H1 (cell line): Measurements from ENCODE around the gene RBM17. TPM values are rescaled to one million over a fixed set of nuclear protein-coding genes. Genes with fewer than 3 reads are reported as not detected.

Source experiments
- PHF8 ChIP-seq: fragments of 200-600 bp; sonication (generic); conservative IDR thresholded peaks from 2 replicates; pipeline ENCODE4 v1.7.1; 2012; ENCODE audit warnings: low read depth, mild to moderate bottlenecking, inconsistent platforms, low read length, moderate library complexity
- POLR2A ChIP-seq, 2 experiments: IDR thresholded peaks; 1 replicate in 1 of 2; 2 replicates in 1 of 2; pipeline ENCODE4 v1.6.1; 2011; ENCODE audit warnings: low read depth in 2 of 2, low read length in 2 of 2, mild to moderate bottlenecking in 2 of 2; ENCODE audit errors: control extremely low read depth in 1 of 2
- POU5F1 ChIP-seq: IDR thresholded peaks from 2 replicates; pipeline ENCODE4 v1.6.1; 2011; ENCODE audit warnings: low read depth, mild to moderate bottlenecking, low read length, moderate library complexity
- SUZ12 ChIP-seq: fragments of 200-600 bp; sonication (generic); IDR thresholded peaks from 2 replicates; pipeline ENCODE4 v1.6.1; 2012; ENCODE audit warnings: mild to moderate bottlenecking, inconsistent platforms, low read length, moderate library complexity, mixed read lengths
- TCF12 ChIP-seq: IDR thresholded peaks from 2 replicates; pipeline ENCODE4 v1.6.1; 2011; ENCODE audit warnings: low read depth, mild to moderate bottlenecking, low read length
- polyA plus RNA-seq, 7 experiments: library from polyadenylated mRNA; depleted of rRNA in 3 of 7; stranded (reverse) in 5 of 7; unstranded in 2 of 7; fragments of >200 nt in 5 of 7; fragments of 200-250 nt in 2 of 7; gene quantifications; 1 replicate in 5 of 7; 2 replicates in 1 of 7; 4 replicates in 1 of 7; pipeline versions ENCODE4 v1.2.1 to v1.2.3, GENCODE V29; 2011 to 2013; ENCODE audit warnings: missing spikeins in 2 of 7, mixed read lengths in 2 of 7
- total RNA-seq: library from RNA; stranded (reverse); fragmentation: NEBNext Ultra II Directional; extraction: Animal tissue kit (Norgen Biotek cat#: 25700); gene quantifications from 2 replicates; pipeline ENCODE4 v1.2.1, GENCODE V29; 2021

The RBM17 gene
- total and polyA plus RNA-seq, 2 of the 8 experiments (the other 6 are each of a cell fraction or from before 2014, with no cell fraction given) = 15.7 to 128 TPM

GRCh38 chr10:6123532-6123931 lies 34.7 kb downstream of the RBM17 start (continued):
- TF ChIP-seq TCF12 = no peak
- TF ChIP-seq POU5F1 = no peak
- no peak for TF ChIP-seq PHF8
- no peak for TF ChIP-seq POLR2A (IDR thresholded peaks at IDR 0.05; ENCODE audit: control extremely low read depth in 1 of 2, low read depth in 2 of 2, low read length in 2 of 2)
- TF ChIP-seq SUZ12 = no peak
